Subcutaneous adipose tissue (tissue), 4 donors: ENCODE results near the gene NR6A1. TPM values are rescaled to one million over a fixed set of nuclear protein-coding genes. Genes with fewer than 3 reads are reported as not detected.

Experiments used
- total RNA-seq, 4 donors: library from RNA; depleted of rRNA; stranded (reverse); fragments of >200 nt; gene quantifications; one replicate each; pipeline ENCODE4 v1.1.0, GENCODE V29; 2016
- TF ChIP-seq, protein P1 (sequence below): fragments of 450-650 bp; IDR thresholded peaks from one replicate; pipeline ENCODE4 v1.5.1; 2016; ENCODE audit warnings: low read depth, mild to moderate bottlenecking, control low read depth, antibody characterized with exemption, moderate library complexity

NR6A1 gene
- total RNA-seq, 4 donors from 2014 or later, result 0.65 to 4.4 (median 1.6) TPM

DNA sequence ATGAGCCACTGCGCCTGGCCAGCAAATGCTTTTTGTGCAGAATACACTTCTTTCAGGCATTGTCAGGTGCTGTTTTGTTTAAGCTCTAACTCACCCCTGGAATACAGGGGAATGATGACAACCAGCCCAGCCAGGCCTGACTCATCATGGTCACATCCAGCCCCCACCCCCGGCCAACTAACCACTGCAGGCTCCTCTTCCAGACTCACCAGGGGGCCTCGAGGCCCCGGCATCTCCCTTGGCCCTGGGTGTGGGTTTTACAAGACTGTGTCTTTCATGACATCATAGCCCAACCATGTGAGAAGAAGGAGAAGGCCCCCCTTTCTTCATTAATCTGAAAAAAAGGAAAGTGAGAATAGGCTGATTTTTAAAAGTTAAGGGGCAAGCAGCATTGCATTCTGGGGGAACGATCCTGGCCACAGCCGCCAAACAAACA is 41.3 kb upstream of the NR6A1 start:
- TF ChIP-seq, protein P1, sequence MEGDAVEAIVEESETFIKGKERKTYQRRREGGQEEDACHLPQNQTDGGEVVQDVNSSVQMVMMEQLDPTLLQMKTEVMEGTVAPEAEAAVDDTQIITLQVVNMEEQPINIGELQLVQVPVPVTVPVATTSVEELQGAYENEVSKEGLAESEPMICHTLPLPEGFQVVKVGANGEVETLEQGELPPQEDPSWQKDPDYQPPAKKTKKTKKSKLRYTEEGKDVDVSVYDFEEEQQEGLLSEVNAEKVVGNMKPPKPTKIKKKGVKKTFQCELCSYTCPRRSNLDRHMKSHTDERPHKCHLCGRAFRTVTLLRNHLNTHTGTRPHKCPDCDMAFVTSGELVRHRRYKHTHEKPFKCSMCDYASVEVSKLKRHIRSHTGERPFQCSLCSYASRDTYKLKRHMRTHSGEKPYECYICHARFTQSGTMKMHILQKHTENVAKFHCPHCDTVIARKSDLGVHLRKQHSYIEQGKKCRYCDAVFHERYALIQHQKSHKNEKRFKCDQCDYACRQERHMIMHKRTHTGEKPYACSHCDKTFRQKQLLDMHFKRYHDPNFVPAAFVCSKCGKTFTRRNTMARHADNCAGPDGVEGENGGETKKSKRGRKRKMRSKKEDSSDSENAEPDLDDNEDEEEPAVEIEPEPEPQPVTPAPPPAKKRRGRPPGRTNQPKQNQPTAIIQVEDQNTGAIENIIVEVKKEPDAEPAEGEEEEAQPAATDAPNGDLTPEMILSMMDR, result no peak

DNA sequence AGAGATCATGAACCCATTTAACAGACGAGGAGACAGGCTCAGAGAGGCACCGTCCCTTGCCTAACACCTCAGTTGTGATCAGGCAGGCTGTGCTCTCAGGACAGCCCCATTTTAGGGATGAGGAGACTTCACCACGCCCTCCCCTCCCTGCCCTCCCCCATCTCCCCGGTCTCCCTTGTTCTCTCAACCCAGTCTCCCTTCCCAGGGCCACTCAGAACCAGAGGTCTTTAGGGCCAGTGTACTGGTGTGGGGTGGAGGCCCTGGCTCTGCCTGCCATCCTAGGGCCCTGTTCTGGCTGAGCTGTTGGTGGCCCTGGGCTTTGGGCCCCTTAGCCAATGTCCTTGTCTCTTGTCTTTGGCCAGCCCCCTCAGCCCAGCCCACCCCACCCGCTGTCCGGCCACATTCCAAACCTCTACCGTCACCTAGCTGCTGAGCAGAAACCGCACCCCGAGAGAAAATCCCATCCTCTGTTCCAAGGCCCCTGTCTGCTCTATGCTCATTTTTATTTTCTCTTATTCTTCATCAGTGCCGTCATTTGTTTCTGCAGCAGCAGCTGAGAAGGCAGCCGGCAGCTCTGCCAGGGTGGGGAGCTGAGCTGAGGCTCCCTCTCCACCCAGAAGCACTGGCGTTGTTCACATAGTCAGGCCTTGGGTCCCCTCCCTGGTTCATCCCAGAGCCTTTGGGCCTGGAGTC is 39.7 kb upstream of the NR6A1 start:
- TF ChIP-seq, protein P1, result no peak

DNA sequence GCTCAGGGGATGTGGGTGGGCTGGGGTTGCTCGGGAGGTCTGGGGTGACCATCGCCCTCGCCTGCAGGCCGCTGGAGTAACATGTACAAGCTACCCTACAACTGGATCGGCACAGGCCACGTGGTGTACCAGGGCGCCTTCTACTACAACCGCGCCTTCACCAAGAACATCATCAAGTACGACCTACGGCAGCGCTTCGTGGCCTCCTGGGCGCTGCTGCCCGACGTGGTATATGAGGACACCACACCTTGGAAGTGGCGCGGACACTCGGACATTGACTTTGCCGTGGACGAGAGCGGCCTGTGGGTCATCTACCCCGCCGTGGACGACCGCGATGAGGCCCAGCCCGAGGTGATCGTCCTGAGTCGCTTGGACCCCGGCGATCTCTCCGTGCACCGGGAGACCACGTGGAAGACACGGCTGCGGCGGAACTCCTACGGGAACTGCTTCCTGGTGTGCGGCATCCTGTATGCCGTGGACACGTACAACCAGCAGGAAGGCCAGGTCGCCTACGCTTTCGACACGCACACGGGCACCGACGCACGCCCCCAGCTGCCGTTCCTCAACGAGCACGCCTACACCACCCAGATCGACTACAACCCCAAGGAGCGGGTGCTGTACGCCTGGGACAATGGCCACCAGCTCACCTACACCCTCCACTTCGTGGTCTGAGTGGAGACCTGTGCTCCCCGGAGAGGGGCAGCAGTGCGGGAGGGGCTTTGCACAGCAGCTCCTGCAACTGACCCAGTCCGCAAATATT is 38.8 kb upstream of the NR6A1 start:
- TF ChIP-seq, protein P1, result no peak

DNA sequence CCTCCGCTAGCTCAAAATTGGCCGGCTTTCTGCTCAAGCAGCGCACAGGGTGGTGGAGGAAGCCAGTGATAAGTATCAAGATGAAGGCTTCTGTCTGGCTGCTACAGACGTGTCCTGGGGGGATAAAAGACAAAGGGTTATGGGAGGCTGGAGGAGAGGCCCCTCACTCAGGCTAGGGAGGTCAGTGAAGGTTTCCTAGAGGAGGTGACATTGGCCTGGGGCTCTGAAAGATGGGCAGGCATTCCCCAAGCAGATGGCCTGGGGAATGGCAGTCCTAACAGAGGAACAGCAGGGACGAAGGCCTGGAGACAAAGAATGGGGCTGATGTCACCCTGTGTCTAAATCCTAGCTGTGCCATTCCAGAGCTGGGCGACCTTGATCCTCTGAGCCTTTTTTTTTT is 38.1 kb upstream of the NR6A1 start:
- TF ChIP-seq, protein P1, result no peak

DNA sequence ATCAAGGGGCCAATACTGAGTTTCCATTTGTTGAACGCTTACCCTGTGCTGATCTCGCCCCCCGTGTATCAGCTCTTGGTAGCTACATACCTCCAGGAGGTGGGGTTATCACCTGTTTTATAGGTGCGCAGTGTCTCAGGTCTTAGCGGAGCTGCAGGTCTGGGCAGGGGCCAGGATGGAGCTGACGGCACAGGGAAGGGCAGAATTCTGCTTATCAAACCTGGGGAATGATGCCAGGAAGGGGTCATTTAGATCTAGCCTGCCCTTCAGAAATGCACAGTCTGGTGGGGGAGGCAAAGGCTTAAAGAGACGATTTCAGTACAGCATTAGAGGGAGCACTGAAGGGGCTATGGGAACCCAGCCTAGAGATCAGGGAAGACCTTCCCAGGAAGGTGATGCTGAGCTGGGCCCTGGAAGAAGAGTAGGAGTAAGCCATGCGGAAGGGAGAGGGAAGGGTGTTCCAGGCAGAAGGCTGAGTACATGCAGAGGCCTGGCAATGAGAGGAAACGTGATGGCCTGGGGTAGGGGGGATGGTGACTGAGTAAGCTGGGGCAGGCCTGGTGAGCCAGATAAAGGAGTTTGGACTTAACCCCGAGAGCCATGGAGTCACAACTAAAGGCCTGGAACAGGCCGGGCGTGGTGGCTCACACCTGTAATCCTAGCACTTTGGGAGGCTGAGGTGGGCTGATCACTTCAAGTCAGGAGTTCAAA is 37.3 kb upstream of the NR6A1 start:
- TF ChIP-seq, protein P1, result no peak

DNA sequence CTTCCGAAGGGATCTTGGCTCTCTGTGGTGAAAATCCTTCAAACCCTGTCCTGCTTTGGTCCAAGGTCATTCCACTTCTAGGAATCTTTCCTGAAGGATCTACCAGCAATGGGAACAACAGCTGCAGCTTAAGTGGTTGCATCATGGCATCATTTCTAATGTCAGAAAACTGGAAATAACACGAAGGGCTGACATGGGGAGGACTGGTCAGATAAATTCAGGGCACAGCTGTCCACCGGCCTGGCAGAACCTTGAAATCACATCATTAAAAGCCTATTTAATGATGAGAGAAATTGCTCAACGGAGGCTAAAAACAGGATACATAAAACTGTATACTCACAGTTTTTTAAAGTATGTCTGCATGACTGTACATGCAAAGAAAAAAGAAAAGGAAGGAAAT is 34.1 kb upstream of the NR6A1 start:
- TF ChIP-seq, protein P1, result no peak

DNA sequence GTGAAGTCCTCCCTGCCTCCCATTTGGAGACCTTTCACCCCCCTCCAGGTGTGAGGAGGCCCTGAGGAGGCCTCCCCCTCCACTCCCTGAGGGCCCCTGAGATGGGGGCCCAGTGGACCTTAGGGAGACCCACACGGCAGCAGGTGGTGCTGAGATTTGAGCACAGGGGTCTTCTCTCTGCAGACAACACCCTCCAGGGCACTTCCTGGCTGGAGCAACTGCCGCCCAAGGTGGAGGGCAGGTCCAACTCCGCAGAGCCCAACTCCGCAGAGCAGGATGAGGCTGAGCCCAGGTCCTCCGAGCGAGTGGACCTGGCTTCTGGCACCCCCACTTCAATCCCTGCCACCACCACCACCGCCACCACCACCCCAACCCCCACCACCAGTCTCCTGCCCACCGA is 32.8 kb upstream of the NR6A1 start:
- TF ChIP-seq, protein P1, result no peak
